Measurements from ENCODE around the gene TCF4.

The TCF4 gene

DNA sequence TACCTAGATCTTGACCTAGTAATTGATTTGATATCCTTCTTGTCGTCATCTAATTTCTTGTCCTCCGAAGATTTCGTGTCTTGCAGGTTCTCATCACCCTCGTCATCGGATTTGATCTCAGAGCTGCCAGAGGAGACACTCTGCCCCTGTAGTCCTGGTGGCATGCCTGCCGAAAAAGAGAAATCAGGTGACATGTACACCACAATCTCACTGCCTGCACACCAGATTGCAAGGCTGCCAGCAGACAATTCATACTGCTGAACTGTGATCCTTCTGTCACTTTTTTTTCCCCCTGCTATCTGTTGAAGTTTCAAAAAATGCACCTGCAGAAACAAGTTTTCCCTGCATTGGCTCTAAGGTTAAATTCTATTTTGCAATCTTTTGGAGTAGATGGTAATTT lies 355.5 kb downstream of the TCF4 start:
- DNase-seq (ENCODE audit: low spot score), result no peak

DNA sequence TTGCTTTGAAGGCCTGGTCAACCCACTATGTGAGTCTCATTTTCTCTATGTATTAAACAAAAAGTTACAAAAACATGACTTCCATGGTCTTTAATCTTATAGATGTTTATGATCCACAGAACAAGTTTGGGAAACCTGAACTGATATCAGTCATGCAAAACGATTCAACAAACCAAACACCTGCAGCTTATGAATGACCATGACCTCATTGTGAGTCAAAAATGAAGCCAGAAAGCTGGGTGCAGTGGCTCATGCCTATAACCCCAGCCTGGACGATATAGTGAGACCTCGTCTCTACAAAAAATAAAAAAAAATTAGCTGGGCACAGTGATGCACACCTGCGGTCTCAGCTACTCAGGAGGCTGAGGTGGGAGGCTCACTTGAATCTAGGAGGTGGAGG lies 358.3 kb downstream of the TCF4 start:
- DNase-seq (ENCODE audit: low spot score), result no peak

DNA sequence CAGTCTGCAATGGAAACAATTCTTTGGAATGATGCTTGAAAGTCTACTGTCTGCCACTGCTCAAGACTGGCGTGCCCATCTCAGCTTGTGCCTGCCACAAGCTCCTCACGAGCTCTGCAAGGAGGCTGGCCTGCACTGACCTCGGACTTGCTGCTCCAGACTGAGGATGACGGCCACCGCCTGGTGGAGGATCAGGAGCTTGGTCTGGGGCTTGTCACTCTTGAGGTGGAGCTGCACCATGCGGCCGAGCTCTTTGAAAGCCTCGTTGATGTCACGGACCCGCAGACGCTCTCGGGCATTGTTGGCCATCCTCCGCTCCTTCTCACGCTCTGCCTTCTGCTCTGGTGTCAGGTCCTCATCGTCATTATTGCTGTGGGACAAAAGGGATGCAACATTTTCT lies 359.3 kb downstream of the TCF4 start:
- DNase-seq (ENCODE audit: low spot score), result no peak

DNA sequence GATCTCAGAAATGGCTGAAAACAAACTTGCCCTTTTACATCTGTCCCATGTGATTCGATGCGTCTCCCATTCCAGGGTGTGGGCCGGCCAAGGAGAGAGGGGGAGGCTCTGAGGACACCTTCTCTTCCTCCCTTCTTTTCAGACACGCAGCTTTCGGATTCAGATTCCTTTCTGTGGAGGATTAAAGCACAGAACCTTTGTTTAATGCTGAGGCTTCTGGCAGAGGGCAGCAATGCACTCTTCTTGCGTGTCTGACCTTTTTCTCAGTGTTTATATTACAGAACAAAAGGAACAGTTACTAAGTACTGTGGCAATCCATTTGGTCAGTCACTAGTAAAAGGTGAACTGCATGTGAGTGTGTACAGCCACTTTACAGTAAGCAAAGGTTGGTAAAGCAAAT lies 359.8 kb downstream of the TCF4 start:
- no peak for DNase-seq (ENCODE audit: low spot score)

DNA sequence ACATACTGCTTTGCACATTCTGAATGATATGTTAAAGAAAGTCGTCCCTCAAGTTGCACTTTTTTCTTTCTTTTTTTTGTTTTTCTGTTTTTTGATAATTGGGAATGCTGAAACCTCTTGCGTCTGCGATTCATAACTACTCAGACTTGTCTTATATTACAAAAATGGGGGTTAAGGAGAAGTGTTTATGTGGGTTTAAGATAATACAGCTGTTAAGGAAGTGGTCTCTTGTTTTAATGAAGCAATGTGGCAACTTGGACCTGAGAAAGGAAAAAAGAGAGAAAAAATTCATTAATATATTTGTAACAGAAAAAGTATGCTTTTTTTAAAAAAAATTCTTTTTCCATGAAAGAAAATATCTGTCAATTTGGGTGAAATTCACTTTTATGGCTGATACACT lies 360.2 kb downstream of the TCF4 start:
- DNase-seq (ENCODE audit: low spot score), result no peak

DNA sequence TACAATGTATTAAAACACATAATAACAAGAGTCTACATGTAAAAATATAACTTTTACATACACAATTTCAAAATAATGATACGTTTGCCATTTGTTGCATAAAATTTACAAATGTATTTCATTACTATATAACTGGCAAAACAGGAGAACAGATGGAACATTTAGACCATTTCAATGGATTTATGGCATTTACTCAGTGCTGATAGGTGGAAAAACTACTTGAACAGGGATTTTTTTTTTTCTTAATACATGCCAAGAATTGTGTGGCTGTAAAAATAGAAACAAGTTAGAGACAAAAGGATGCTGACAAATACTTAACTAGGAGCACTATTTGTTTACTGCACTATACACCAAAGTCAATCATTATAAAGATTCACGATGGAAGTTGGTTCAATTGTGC lies 361.9 kb downstream of the TCF4 start:
- no peak for DNase-seq (ENCODE audit: low spot score)

DNA sequence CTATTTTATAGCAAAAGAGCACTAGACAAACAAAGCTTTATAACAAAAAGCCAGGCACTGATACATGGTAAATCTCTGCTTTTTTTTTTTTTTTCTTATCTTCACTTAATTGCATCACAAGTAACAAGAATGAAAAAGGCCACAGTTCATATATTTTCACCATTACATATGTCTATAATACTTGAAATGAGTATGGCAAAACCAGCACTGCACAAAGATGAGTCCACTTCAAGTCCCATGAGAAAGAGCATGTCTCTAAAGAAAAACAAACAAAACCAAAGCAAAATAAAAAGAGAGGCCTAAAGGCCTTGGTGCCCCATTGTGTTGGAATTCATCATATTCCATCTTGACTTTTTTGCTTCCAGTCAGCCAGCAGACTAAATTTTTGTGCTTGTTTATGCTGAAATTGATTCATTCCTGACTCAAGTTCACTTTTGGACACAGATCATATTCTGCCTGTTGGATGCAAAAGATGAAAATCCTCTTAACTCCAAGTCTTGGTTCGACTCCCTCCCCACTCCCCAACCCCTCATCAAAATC lies 363.8 kb downstream of the TCF4 start:
- no peak for DNase-seq (ENCODE audit: low spot score)

DNA sequence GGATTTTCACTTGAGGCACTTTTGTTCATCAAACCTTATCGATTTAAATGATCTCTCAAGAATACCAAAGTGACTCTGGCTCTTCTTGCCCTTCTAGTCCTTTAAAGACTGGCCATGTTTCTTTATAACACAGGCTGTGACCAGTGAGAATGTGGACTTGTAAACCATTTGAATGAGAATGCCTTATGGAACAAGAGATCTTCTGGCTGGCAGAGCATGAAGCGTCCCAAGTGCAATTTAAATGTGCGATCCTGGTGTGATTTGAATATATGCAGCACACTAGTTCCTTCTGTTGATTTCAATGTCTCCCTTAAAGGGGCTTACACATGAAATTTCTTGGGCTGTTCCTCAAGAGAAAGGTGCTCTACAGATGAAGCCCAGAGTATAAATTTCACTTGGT lies 366.4 kb downstream of the TCF4 start:
- no peak for DNase-seq (ENCODE audit: low spot score)

DNA sequence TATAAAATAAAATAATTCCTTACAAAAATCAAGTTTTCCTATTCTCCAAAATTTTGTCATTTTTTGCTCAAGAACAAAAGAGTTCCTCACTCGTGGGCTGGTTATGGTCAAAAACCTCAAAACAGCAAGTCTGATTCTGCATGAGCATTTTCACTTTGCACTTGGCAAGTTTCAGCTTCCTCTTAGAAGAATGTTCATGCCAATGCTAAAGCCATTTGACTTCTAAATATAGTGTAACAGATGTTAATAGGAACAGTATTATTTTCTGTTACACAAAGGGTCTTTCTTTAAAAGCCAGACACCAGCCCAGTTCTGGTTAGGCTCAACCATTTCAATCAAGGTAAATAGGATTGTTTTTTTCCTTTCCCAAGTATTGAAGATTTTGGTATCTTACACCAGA lies 367.5 kb downstream of the TCF4 start:
- no peak for DNase-seq (ENCODE audit: low spot score)

DNA sequence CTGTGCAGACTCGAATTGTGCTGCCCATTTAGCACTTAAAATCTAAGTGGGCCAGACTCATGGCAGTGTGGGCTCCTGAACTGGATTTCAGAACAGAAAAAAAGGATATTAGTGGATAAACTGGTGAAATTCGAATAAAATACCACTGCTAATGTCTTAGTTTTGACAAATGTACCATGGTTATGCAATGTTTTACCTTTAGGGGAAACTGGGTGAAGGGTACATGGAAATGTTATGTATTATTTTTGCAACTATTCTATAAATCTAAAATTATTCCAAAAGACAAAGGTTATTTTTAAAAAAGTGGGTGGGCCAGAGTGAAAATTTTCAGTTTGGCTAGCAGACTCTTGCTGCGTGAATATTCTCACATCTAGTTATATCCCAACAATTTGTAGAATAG lies 368.2 kb downstream of the TCF4 start:
- DNase-seq (ENCODE audit: low spot score), result no peak

DNA sequence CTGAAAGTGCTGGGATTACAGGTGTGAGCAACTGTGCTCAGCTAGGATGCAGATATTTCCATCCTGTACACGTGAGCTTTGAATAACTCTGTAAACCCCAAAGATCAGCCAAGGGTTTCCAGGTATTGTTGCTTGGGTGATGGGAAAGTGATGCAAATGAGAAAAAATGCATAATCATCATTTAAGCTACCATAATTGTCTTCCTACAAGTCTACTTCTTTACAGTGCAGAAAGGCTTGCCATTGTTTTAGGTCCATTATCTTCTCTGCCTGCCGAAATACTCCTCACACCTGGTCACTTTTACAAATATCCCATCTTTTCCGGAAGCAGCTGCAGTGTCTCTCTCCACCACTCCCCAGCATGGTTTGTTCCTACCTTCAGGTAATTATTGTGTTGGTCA lies 368.9 kb downstream of the TCF4 start:
- no peak for DNase-seq (ENCODE audit: low spot score)

DNA sequence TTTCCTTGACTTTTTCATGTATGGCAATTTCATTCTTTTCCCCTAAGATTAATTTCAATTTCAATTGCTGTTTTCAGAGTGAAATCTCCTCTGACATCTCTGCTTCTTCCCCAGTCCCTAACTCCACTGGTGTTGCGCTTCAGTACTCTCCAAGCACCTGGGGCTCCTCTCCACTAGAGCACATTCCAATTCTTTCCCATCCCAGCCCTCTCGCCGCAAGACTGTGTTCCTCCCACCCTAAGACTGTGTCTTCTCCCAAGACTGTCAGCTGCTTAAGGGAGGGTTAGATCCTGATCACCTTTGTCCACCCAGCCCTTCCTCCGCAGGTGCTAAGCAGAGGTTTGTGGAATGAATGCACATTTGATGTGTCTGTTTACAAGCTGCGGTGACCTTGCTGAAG lies 373.0 kb downstream of the TCF4 start:
- no peak for DNase-seq (ENCODE audit: low spot score)

DNA sequence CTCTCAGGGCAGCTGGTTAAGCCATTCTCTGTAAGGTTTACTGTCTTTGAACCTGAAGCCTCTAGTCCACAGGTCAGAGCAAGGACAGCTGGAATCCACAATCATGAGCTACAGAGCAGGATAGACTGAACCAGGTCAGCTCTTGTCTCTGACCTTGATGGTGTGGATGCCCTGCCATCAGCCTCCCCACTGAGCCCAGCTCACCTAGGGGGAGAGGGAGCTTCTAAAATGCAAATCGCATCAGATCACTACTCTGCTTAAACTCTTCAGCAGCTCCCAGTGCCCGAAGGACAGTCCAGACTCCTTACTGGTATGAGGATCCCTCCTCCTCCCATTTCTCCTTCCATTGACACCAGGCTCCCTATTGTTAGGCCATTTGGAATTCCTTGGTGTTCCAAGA lies 373.5 kb downstream of the TCF4 start:
- DNase-seq (ENCODE audit: low spot score), result no peak

DNA sequence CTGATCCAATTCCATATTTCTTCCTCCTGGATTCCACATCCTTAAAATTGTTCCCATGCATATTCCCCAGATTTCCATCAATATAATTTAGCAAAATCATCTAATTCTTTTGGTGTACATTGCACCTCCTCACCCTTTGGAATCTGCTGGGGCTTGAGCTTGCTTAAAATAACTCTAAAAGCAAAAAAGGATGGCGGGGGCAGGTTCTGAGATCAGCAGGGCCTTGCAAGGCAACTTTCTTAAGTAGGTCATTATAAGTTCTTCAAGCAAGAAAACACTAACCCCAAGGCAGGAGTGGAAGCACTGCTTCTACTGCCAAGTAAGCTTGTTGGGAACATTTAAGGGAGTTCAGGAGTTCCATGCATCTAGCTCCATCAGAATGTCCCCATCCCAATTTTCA lies 374.4 kb downstream of the TCF4 start:
- DNase-seq (ENCODE audit: low spot score), result no peak

DNA sequence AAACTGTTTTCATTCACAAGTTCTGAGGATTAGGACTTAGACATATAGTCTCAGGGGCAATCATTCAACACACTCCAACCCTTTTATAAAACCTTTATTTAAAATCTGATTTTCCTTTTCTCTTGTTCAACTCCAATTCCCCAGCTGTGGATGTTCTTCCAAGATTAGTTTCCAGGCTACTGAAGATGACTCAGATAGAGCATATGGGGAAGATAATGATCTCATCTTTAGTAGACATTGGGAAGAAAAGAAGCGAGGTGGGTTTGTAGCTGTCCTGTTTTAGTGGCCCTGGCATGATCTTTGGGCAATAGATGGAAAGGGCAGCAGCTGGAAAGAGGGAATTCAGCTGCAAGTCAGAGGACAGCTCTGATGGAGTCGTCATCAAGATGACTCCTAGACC lies 381.1 kb downstream of the TCF4 start:
- DNase-seq (ENCODE audit: low spot score), result no peak

DNA sequence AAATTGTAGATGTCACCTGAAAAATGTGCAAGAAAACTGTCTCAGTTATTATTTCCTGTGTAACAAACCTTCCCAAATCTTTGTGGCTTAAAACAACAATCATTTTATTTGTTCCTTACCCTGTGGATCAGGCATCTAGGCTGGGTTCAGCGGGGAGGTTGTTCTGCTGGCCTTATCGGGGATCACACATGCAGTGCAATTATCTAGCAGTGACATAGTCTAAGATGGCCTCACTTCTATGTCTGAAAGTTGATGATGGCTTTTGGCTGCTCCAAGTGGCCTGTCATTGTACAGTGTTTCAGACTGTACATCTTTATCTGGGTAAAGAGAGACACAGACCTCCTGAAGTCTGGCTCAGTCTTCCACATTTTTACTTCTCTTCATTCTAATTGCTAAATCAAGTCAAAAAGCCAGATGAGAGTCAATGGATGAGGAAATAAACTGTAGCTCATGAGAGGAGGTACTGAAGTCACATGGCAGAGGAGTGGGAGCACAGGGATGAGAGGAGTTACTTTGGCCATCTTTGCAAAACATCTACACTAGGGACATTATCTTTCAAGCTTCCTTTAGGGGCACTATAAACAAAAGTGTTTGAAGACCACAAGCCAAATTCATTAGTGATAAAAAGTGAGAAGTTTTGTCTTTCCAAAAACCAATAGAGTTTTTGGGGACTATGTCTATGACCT lies 385.6 kb downstream of the TCF4 start:
- DNase-seq (ENCODE audit: low spot score), result no peak

DNA sequence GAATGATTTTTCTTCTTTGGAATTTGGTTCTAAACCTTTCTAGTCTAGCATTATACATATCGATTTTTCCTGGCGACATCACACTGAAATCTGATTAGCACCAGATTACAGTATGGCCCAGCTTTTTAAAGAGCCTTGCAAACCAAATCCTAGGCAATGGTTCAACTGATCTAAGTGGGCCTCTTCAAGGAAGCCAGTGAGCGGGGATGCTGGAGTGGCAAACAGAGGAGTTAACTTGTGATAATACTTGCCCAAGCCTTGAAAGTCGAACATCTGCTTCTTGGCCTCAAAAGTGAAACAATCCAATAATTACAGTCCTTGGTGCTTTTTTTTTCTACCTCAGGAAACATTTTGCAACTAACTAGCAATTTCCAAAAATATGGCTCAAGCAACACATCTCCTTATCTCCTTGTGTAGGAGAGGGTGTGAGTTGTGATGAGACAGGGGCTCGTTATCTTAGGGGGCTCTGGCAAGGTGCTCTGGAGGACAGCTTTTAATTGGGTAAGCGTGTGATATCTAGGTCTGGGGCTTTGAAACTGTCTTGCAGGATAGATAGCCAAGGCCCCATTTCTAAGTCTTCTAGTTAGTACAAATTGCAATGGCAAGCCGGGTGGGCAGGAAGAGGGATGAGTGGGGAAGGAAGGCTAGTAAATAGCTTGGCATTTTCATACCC lies 388.6 kb downstream of the TCF4 start:
- no peak for DNase-seq (ENCODE audit: low spot score)

DNA sequence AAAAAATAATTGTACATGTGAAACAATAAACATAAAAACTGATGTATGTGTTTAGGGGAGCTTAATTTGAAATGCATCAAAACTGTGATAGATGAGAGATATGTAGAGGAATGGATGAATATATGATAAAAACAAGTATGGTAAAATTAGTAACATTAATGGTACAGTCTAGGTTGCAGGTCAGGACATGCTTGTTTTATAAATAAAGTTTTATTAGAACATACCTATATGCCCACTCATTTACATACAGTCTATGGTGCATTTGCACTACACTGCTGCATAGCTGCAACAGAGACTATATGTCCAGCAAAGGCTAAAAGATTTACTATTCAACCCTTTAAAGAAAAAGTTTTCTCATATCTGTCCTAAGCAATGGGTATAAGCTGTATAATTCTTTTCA lies 392.1 kb downstream of the TCF4 start:
- DNase-seq (ENCODE audit: low spot score), result no peak

DNA sequence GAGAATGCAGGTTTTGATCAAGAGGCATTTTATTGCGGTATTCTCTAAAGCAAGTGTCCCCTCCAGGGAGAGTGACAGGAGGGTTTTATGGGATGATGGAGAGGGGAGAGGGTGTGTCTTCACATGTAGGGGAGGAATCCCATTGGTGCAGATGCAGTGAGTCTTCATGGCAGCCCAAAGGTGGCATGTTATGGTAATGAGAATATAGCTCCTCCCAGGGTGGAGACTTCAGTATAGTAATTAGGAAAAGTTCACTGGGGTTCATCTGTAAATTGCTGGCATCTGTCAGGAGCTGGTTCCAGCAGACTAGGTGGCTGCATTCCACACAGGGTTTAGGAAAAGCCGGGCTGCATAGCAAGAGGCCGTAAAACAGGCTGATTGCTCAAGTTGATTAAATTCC lies 398.0 kb downstream of the TCF4 start:
- no peak for DNase-seq (ENCODE audit: low spot score)

DNA sequence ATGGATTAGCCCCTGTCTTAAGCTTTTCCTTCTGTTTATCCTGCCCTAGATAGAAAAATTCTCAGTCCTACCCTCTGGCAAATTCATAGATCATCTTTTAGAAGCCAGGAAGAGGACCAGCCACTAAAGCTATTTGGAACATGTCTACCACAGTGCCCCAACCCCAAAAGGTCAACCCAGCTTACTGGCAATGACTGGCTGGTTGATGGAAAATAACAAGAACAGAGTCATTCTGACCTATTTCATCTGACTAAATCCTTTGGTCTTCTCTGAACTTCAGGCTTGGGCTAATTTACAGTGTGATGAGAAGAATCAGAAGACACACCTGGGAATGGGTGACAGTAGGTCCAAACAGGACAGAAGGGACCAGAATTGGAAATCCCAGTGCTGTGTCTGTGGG lies 401.4 kb downstream of the TCF4 start:
- no peak for DNase-seq (ENCODE audit: low spot score)

DNA sequence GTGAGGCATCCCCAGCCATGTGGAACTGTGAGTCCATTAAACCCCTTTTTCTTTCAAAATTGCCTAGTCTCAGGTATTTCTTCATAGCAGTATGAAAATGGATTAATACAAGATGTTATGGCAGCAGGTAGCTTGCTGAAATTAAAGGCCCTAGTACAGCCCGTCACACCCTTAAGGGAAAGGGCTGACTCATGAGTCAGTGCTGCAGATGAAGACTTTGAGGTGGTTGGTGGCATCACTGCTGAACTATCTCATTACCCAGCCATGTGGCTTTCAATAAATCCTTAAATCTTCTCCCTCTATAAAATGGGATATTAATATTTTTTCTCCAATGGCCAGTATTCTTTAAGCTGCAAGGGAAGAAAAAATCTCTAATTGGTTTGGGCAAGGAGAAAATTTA lies 402.6 kb downstream of the TCF4 start:
- no peak for DNase-seq (ENCODE audit: low spot score)

DNA sequence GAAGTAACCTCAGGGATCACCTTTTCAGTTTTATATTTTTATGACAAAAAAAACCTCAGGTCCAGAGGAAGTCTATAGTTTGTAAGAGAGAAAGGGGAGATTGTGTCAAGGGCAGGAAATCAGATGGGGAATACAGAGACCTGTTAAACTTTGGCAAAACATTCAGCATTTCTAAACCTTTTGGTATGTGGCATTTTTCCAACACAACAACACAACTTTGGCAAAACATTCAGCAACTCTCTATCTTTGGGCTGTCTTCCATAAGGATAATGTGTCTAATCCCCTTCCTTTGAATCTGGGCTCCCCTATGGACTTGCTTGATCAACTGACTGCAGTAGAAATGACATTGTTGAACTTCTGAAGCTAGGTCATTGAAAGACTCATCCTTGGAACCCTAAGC lies 408.2 kb downstream of the TCF4 start:
- no peak for DNase-seq (ENCODE audit: low spot score)

DNA sequence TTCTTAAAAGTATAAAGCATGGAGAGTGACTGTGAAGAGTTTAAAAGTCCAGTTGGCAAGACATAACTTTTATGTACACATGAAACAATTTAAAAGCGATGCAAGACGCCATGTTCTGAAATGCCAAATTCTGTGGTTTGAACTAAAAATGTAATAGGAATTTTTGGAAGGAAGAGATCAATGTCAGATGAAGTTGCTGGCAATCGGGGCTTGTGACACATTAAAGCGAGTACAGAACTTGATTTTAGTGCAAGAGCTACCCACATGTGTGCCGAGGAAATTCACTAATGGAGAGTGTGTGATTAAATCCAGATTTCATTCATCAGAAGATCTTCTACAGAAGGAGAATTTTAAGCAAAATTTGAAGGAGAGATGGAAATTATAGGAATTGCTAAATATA lies 408.6 kb downstream of the TCF4 start:
- DNase-seq (ENCODE audit: low spot score), result no peak

DNA sequence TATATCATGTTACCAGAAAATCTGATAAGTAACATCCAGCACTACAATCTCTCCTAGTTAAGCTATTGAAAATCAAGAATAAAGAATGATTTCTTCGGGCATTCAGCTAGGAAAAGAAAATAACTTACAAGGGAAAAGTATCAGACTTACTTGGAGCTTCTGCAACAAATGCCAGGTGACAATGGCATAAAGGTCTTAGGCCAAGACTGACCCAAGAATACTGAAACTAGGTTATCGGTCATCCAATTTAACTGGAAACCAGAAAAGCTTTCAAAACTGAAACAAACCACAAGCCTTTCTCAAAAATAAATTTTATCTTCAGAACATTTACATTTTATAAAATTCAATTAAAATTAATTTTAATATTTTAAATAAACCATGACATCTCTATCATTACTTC lies 414.7 kb downstream of the TCF4 start:
- DNase-seq (ENCODE audit: low spot score), result no peak
